Activated naive CD4-positive, alpha-beta T cell (primary cell): ENCODE measurements around the gene MBTD1.

Experiments used
- DNase-seq, 4 experiments: peaks; one replicate each; lab custom pipeline; 2025; lab: John Stamatoyannopoulos, UW

The MBTD1 gene

GRCh38 chr17:51144266-51145022 is 115.4 kb downstream of the MBTD1 start:
- DNase-seq: no peak

DNA sequence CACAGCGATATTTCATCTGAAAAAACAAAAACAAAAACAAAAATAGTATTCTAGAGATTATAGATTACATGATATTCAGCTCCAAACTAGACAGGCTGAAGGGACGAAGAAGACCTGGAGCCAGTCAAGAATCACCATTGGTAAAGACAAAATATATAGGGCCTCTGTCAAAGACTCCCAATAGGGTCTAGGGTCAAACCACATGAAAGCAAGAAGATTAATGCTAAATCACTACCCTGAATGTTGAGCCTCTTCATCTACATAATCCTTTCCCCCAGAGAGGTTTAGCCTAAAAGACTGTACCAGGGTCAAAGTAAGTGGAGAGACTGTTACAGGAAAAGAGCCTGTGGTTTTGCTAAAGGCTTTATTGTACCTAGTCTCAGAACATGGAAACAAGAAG is 117.3 kb downstream of the MBTD1 start:
- DNase-seq: no peak

DNA sequence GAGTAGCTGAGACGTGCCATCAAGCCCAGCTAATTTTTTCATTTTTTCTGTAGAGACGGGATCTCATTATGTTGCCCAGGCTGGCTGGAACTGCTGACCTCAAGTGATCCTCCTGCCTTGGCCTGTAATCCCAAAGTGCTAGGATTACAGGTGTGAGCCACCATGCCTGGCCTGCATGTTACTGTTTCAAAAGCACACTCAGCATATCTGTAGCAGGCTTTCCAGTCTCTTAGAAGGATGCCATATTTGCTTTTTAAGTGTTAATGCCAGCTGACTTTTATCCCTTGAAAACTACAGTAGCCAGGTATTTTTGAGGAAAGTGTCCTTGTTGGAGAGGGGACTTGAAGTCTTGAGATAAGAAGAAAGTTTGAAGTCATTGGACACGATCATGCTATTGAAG is 123.9 kb downstream of the MBTD1 start:
- DNase-seq: no peak

DNA sequence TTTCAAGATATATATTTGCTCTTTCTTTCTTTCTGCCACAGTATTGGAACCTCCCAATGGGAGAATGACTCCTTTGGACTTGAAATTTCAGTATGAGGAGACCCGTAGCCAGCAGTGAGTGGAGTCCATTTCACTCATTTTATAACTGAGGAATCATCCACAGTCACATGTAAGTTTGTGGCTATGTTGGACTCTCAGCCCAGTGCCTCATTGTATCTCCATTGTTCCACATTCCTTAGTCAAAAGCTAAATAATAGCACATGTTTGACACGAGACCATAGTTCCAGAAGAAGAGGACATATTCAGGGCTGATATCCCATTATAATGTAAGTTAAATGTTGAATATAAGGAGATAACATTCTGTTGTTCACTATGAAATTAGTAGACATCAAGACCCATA is 126.5 kb downstream of the MBTD1 start:
- DNase-seq: no peak

- no peak for DNase-seq
These were observed 126.9 kb downstream of the MBTD1 start for GRCh38 chr17:51132964-51133319.

GRCh38 chr17:51128076-51128475 is 131.8 kb downstream of the MBTD1 start:
- DNase-seq: no peak
